Fibroblast of villous mesenchyme (primary cell): Measurements from ENCODE around the gene LAMA4. TPM values are rescaled to one million over a fixed set of nuclear protein-coding genes. Genes with fewer than 3 reads are reported as not detected.
A peak's percentile ranks its signal among the peaks of the same experiment; 100 is the strongest.

ENCODE experiments used
- DNase-seq: peaks from one replicate; pipeline ENCODE4 v3.0.0-alpha.2; 2010; ENCODE audit warnings: low read depth
- H3K4me3 ChIP-seq: 2 replicates; pipeline ENCODE4 v1.5.1; 2011; ENCODE audit warnings: low read depth, mild to moderate bottlenecking, low read length
- CTCF ChIP-seq: IDR thresholded peaks from 2 replicates; pipeline ENCODE4 v1.5.1; 2012; ENCODE audit warnings: low read depth, mild to moderate bottlenecking, low read length; ENCODE audit not compliant: insufficient read depth
- total RNA-seq: library from RNA; depleted of rRNA; stranded (reverse); fragments of >200 nt; gene quantifications from 2 replicates; pipeline ENCODE4 v1.2.3, GENCODE V29; 2012

Gene LAMA4
- total RNA-seq, 1 donor: 481 TPM

- TF ChIP-seq CTCF: no peak
These were observed 32.3 kb upstream of the LAMA4 start for GRCh38 chr6:112286500-112287144.

GRCh38 chr6:112286010-112286409 lies 31.6 kb upstream of the LAMA4 start:
- no peak for DNase-seq
- no peak for TF ChIP-seq CTCF
- H3K4me3 ChIP-seq: no peak overlapping the region

More at GRCh38 chr6:112286500-112287144, 32.3 kb upstream of the LAMA4 start:
- no peak for DNase-seq
- no peak overlapping the region for H3K4me3 ChIP-seq

DNA sequence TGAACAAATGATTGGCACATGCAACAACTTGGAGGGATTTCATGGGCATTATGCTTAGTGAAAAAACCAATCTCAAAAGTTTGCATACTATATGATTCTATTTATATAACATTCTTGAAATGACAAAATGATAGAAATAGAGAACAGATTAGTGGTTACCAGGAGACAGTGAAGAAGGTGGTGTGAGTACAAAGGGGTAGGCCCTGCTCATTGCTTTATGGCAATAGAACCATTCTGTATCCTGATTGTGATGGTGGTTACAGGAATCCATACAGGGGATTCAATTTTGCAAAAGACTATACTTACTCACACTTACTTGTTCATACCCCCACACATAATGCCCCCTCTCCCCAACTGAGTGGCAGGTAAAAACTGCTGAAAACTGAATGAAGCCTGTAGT lies 30.2 kb upstream of the LAMA4 start:
- no peak overlapping the region for H3K4me3 ChIP-seq
- TF ChIP-seq CTCF: no peak
- no peak for DNase-seq

DNA sequence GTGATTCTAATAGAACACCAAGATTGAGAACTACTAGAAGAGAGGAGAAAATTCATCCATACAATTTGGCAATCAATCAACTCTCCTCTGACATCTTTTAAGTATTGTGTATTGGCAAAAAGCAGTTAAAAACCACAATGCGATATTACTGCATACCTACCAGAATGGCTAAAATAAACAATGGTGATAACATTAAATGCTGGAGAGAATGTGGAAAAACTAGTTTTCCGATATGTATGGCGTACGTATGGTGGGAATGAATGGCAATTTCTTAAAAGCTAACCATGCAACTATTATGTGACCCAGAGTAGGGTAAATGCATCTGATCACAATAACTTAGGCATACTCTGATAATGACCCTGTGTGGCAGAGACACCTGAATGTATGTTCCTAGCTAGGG lies 29.3 kb upstream of the LAMA4 start:
- H3K4me3 ChIP-seq: no peak overlapping the region
- TF ChIP-seq CTCF: no peak
- no peak for DNase-seq

DNA sequence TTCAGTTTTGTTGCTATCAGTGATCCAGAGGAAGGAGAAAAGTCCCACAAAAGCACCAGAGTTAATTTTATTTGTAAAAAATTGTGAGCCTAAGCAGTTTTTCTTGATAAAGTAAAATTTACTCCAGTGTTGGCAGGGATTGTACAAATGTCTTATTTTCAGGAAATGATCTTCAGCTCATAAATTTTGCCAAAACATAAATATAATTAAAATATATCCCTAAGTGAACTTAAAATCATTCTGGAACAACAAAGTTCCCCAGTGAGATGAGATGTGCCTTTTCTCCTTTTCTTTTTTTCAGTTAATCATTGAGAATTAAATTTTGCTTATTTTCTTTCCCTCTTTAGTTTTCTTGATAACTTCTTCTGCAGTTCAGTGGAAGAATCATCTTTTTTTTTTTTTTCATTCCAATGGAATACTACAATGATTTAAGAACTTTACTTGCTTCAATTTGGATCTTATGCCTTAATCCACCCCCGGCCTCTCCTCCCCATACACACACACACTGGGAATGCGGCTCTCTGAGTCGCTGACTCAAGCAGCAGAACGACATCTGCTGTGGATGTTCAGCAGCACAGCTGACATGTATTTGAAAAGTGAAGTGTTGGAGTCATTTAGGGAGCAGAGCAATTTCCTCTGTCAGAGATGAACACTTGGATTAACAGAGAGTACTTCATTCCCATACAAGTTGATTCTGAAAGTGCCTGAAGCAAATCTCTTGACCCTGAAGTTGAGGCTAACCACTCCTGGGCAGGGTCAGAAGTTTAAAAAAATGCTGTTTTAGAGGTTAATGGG lies 27.7 kb upstream of the LAMA4 start:
- no peak overlapping the region for H3K4me3 ChIP-seq
- TF ChIP-seq CTCF: peak; percentile 50
- DNase-seq: peak; percentile 86

DNA sequence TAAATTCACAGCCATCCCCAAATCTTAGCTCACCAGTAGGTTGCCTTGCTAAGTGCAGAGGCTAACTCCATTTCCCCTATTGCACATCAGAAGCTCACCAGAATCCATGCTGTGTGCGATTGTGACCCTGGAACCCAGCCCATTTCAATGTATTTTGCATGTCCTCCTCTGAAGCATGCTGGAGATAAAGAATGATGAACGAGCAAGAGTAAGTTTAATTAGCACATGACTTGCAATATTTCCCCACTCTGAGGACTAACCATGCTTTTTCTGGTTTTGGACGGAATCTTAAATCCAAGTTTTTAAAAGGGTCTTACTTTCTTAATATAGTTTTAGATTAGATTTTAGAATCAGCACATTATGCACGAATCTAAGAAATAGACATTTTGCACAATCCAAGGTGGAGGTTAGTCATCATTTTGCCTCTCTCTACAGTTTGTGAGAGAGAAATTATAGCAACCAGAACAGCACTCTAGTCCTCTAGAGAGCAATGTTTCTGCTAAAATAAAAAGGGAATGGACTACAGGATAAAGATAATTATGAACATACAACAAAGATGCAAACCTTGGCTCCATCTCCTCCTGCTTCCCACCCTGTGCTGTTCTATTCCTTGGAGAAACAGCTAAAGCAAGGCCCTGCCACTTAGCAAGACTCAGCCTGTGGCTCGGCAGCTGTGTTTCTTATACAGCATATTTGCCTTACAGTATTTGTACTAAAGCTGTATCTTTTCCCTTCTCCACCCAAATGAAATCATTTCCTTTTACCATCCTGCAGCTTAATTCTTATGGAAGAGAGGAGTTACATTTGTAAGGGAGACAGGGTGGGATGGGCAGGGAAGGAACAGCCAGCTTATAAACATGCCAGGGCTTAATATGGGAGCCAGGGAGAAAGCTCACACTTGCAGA lies 24.9 kb upstream of the LAMA4 start:
- TF ChIP-seq CTCF: no peak
- no peak overlapping the region for H3K4me3 ChIP-seq
- no peak for DNase-seq
